ENCODE results near the gene SDK1. TPM values are rescaled to one million over a fixed set of nuclear protein-coding genes. Genes with fewer than 3 reads are reported as not detected.
A peak's percentile ranks its signal among the peaks of the same experiment; 100 is the strongest.

SDK1 gene
- polyA plus RNA-seq, 10 donors: 1.9 to 6.0 (median 2.7) TPM

DNA sequence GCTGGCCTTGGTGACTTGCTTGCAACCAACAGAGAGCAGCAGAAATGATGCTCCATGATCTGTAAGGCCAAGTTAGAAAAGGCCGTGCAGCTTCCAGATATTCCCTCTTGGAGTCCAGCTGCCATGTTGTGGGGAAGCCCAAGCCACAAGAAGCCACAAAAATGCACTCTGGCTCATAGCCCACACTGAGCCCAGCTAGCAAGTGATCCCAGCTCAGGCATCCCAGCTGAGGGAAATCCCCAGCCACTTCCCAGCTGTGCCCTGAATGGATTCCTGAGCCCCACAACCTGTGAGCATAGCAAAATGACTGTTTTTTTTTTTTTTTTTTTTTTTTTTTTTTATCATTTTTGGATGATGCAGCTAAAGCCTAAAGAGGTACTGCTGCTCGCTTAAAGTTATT is 11.1 kb upstream of the SDK1 start:
- DNase-seq: no peak

DNA sequence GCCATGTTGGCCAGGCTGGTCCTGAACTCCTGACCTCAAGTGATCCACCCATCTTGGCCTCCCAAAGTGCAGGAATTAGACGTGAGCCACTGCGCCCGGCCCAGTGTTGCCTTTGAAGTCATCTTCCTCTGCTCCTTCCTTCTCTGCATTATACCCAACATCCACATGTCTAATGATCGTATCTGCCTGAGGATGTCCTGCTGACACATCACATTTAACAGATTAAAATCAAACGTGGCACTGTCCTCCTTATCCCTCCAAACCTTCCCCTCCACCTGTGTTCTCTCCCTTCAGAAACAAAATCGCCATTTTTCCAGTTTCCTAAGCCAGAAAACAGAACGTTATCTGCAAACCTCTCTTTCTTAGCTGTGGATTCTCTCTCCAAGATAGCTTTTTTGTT is 8.4 kb upstream of the SDK1 start:
- no peak for DNase-seq

DNA sequence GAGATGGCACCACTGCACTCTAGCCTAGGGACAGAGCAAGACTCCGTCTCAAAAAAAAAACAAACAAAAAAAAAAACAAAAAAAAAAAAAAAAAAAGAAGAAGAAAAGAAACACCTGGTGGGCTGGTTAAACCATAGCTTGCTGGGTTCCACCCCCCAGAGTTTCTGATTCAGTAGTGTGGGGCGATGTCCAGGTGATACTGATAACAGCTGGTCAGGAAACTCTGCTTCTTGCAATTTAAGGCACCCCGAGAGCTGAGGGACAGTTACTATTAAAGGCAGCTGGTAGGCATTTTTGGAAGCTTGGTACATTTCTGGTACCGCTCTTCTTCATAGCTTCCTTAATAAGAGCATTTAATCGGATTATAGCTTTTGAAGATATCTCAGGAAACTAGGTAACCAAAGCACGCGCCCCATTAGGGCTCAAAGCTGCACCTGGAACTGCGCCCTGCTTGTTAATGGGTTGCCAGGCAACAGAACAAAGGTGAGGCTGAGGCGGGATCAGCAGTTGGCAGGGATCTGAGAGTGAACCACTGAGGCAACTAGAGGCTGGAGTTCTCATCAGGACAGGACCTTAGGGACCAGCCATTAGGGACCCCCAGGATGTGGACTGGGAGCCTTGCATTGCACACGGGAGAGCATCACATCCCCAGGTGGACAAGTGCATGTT is 6.5 kb upstream of the SDK1 start:
- no peak for DNase-seq

DNA sequence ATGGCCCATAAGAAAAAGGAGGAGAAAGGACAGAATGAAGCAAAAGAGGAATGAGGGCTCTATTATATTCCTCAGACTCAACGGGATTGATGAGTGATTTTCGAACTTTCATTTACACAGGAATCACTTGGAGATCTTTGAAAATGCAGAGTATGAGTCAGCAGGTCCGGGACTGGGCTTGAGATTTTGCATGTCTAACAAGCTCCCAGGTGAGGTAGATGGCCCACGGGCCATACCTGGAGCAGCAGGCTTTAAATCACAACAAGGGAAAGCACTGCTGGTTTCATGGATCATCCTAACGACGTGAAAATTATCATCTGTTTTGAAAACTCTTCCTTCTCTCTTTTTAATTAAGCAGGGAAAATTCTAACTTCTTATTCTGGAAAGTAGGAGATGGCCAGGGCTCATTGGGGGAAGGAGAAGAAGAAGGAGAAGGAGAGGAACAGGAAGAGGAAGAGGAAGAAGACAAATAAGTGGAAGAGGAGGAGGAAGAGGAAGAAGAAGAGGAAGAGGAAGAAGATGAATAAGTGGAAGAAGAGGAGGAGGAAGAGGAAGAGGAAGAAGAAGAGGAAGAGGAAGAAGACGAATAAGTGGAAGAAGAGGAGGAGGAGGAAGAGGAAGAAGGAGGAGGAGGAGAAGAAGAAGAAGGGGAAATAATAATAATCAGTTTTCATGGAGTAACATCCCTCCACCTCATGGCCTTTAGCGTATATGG is 3.8 kb upstream of the SDK1 start:
- no peak for DNase-seq

DNA sequence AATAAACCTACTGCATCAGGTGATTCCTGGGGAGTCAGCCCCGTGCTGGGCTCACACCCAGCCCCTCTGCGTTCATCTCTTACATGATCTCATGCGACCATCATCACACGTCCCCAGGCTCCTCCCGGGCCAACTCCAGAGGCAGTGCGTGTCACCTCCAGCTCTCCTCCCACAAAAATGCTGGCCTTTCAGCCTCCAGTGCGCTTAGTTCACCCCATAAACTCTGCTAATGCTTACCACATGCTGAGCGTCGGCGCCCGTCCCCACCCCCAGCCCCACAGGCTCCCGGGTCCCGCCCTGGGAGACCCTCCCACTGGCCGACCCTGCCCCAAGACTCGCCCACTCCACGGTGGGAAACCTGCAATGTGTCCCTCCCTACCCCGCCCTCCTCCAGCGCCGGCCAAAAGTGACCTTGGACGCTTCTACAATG is 816 bp upstream of the SDK1 start:
- no peak for DNase-seq

DNA sequence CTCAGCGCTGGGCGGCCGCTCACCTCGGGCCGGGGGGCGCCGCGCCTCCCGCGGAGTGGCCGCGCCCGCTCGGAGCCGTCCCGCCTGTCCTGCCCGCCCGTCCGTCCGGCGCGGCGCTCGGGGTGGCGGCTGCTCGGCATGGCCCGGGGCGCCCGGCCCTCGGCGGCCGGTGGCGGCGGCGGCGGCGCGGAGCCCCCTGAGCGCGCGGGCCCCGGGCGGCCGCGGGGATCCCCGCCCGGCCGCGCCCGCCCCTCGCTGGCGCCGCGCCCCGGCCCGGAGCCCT is 338 bp downstream of the SDK1 start:
- no peak for DNase-seq

DNA sequence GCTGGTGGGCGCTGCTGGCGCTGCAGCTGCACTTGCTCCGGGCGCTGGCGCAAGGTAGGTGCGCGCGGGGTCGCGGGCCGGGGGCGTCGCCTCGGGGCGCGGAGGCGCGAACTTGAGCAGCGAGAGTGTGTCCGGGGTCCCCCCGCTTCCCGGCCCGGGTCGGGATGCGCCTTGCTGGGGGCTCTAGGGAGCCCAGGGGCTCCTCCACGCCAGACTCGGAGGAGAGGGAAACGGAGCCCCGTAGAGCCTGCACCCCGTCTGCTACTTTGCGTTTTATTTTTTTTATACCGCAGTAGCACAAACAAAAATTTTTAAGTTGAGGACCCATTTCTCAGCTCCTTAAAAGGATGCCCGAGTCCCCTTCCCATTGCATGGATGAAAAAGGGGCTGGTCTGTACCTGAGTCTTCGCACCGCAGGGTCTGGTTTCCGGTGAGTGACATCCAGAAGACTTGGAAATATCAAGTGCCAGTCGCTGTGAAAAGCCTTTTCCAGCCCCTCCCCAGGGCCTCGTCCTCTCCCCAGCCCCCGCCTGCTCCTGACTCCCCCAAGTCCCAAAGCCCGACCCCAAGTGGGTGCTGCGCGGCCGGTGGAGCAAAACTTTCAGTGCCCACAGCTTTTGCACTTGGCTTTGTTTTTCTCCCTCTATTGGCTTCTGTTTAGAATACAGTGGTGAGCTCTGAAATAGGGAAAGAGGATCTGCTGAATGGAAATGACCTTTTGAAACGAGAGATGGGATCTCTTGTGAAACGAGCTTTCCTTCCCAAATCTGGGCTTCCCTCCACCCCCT is 973 bp downstream of the SDK1 start:
- DNase-seq: peak in 2 of 3 donors; percentile 29 to 54

DNA sequence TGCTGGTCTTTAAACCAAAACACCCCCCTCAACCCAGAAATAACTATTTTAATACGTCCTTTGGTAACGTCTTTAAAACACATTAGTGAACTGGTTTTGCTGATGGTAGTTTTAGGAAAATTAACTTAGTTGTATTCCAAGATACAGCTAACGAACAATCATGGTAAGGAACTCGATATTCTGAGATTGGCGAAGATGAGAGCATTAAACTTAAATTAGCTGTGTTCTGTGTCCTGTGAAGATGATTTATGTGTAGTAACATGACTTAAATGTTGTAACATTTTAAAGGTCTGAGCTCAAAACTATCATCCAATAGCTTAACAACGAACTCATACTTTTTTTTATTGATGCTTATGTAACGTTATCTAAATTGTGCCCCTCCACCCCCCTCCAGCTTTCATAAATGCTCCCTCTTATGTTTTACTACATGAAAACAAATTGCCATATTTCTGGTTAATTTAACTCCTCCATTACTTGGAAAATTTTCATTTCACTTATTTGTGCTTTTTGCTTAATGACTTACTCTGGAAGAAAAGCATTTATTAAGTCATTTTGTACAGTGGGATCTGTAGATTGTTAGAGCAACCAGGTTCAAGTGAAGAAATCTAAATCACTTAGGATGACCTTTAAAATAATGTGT is 1.7 kb downstream of the SDK1 start:
- no peak for DNase-seq

DNA sequence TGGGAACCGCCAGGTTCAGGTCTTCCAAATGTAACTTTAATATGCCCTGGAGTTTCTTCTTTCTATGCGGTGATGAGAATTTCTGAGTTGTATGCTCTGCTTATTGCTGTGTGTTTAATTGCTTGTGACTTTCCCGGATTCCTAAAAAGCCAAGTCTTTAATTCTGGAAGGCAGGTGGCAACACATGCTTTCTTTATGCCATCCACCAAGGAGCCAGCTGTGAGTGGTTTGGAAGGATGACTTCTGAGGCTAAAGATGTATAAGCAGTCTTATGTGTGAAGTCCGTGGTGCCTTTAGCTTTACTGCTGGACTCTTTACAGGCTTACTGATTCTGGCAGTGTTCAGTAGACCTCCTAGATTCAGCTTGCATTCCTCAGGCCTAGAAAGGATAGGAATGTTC is 3.1 kb downstream of the SDK1 start:
- no peak for DNase-seq

DNA sequence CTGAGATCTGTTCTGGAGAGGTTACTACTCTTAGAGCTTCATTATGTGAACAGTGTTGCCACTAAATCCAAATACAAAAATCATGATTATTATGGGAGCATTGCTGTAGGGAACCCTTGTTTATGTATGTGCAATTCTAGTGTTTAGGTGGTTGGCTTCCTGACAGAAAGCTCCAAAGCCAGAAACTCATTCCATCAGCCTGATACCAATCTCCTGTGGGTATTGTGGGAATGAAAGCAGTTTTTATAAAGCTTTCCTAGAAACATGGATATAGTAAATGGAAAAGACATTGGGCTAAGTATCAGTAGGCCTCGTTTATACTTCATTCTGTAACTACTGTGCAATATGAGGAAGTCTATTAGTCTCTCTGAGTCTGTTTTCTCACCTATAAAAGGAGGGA is 6.4 kb downstream of the SDK1 start:
- DNase-seq: no peak

DNA sequence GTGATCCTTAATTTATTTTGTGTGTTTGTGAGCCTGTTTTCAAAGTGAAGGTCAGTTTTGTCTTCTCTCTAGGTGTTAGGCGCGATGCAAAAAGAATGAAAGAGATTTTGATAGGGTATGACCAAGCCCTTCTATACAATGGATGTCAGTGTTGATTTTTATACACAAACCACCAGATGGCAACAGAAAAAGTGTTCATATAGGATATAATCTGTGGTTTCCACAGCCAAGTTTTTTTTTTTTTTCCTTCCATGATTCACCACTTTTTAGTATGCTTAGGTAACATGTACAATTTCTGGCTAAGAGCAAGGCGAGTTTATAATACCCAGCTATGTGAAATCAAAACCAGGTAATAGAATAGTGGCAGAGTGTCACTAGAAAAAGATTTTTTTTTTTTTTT is 8.1 kb downstream of the SDK1 start:
- no peak for DNase-seq

DNA sequence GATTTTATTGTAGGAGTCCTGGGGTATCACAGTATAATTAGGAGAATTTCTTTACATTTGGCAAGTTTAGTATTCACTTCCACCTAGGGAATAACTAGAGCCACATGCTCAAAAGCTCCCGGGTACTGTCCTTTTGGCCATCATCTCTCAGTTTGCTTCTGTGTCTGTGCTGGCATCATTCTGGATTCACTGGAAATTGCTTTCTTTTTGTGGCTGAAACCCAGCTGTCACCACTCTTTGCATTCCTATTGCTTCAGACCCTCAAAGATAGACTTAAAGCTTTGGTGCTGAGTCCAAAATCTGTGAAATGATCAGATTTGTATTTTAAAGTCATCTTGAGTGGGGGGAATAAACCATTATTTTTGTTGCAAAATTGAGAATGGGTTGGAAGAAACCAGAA is 8.9 kb downstream of the SDK1 start:
- DNase-seq: no peak

DNA sequence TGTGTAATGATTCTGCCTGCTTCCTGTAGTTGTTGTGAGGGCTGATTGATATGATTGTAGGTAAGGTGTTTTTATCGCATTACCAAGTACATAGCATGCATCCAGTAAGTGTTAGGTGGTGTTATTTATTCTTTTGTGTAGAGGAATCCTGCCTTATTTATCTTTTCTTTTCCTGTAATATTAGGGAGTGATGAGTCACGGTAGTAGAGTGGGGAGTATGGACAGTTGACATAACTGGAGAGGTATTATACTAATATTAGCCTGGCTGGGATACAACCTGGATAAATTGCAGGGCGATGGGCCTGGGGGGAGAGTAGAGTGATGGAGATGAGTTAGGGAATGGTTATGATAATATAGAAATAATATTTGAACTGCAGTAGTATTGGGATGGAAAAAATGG is 9.8 kb downstream of the SDK1 start:
- DNase-seq: no peak

DNA sequence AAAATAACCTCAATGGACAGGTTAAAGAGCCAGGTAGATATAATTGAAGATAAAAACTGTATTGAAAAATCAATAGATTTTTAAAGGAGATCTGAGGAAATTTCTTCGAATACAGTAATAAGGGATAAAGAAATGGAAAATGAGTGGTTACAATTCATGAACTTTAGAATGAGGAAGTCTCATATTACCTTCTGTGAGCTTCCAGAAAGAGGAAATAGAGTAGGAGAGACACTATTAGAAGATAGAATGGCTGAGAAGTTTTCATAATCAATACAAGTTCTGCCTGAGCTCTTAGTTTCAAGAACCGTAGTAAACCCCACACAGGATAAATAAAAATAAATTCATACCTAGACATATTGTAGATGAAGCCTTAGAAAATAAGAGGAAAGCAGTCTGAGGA is 11.5 kb downstream of the SDK1 start:
- DNase-seq: no peak

DNA sequence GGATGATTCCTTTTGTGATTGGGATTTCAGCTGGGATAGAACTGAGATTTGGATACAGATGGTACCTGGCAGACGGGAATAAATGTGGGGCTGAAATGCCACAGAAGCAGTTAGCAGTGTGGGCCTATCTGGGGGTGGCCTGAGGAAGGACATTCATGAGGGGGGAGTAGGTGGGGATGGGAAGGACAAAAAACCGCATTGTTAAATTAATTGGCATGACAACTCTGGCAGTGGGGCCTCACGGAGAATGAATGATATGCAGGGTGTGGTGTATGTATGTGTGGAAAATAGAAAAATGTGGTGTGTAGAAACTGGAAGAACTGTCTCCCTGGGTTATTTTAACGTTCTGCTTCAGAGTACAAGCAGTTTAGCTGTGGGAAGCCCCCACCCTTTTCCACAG is 17.8 kb downstream of the SDK1 start:
- no peak for DNase-seq

DNA sequence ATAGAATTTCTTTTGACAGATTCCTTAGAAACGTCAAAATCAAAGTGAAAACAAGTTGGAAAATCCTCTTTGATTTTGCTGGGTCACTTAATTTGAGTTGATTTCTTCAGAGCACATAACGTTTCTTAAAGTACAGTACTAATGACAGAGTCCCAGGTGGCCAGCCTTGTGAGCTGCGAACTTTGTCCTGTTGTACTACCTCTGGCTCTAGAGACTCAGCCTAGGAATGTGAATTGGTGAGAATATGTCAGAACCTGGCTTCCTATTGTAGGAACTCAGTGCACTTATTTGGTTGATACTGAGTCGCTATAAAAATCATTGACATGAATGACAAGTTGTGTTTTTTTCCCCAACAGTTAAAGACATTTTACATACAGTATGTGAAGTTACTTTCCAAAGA is 20.2 kb downstream of the SDK1 start:
- no peak for DNase-seq

DNA sequence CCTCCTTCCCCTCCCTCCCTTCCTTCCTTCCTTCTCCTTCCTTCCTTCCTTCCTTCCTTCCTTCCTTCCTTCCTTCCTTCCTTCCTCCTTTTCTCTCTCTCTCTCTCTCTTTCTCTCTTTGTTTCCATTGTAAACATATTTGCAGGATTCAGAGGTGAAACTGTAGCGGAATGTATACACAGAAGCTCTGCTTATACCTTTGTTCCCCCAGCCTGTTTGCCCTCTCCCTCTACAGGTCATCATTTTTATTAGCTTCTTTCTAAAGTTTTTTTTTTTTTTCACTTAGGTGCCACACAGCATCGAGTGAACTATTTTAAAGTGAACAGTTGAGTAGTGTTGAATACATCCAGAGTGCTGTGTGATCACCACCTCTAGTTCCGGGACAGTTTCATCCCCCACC is 20.7 kb downstream of the SDK1 start:
- DNase-seq: no peak

DNA sequence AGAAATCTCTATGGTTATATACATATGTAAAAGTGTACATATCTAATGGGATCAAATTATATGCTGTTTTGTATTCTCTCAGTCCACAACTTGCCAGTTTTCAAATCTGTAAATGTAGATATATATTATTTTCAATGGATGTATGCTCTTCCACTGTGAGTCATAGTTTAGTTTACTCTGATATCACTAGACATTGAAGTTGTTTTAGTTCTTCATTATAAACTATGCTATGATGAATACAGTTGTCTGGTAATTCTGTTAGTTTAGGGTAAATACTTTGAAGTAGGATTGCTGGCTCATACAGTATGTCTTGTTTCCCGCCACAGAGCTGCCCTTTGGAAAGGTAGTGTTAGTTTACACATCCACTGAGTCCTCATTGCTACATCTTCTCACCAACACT is 25.2 kb downstream of the SDK1 start:
- no peak for DNase-seq

DNA sequence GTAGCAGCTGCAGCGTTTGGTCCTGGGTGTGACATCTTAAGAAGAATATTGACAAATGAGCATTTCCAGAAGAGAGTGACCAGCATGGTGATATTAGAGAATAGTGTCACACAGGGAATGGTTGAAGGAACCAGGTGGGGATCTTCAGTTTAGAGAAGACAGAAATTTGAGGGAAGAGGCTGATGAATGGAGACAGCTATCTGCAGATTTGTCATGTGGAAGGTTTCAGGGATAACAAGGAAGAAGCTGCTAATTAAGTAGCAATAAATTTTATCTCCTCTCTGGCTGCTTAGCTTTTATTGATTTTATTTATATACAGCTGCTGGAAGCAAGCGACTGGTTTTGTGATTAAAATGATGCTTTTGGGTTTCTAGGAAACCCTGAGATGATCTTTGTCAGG is 26.0 kb downstream of the SDK1 start:
- no peak for DNase-seq

DNA sequence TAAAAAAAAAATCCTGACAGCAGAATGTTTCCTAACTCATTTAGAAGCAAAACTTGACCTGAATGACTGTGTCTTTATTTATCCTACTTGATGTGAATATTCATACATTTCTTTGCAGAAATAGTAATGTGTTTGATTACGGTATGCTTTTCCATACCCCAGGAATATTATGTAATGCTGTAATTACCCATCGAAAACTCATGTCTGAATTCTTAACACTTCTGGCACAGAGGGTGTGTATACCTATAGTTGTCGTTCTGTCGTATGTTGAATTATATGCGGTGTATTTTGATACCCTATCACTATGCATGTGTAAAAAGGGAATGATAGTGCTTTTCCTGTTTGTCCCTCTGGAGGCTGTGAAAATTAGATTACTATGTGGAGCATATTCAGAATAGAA is 26.6 kb downstream of the SDK1 start:
- DNase-seq: no peak

DNA sequence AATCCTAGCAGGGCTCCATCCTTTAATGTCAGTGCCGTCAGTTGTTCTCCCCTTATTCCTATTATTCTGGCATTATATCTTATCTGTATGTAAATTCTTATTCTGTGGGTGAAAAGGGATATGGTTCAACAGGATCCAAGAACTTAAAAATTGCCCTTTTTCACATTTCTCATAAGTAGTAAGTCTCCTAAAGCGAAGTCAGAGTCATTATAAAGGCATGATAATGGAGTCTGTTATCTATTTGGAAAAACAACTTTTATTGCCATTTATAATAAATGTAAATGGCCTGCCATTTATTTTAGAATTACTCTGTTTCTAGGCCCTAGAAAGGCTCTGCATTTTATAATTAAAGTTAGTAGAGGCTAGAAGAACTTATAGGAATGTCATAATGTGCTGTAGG is 31.3 kb downstream of the SDK1 start:
- no peak for DNase-seq

DNA sequence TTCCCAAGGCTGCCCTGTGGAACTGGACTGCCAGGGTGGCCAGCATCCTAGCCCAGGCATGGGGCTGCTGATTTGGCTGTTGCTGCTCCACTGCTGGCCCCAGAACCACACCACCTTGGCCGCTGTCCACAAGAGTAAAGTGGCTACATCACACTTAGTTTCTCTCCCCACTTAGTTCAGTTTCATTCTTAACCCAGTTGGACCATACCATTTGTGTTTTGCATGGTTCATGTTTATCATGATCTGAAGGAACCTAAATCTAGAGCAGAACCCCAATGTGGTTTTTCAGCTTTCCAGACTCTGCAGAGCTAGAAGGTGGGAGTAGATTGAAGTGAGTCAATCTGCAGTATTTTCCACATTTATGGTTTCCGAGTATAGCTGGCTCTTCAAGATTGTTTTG is 32.8 kb downstream of the SDK1 start:
- no peak for DNase-seq

Measured in muscle of back (tissue), 11 donors.